Astrocyte of the hippocampus (primary cell): ENCODE measurements around the gene RLBP1.

Source experiments
- DNase-seq: peaks from one replicate; pipeline ENCODE4 v3.0.0; 2011; ENCODE audit warnings: low read depth, low spot score

RLBP1 gene

DNA sequence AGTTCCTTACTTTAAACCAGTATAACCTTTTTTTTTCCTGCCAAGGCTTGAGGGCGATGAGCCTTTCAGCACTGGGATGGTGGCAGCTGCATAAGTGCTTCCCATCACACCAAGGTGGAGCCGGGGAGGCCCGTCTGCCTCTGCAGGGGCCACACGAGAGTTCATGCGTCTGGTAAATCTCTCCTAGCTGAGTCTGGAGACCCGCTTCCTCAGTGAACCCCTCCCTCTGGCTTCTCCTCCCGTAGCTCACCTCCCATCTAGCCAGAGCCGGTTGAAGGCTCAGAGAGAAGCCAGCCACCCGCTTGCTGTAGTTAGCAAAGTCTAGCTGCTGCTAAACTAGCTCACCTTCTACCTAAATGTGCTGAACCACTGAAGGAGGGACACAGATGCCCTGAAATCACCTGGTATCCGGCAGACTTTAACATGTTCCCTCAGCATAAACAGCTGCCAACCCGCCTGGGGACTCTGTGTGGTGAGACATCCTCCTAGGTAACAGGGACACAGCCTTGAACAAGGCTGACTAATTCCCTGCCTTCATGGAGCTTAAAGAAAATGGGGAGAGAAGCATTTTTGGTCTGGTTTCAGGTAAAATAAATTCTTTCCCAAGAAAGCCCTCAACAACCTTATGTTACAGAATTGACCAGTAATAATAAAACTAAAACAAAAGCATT is 42.9 kb downstream of the RLBP1 start:
- DNase-seq: no peak

DNA sequence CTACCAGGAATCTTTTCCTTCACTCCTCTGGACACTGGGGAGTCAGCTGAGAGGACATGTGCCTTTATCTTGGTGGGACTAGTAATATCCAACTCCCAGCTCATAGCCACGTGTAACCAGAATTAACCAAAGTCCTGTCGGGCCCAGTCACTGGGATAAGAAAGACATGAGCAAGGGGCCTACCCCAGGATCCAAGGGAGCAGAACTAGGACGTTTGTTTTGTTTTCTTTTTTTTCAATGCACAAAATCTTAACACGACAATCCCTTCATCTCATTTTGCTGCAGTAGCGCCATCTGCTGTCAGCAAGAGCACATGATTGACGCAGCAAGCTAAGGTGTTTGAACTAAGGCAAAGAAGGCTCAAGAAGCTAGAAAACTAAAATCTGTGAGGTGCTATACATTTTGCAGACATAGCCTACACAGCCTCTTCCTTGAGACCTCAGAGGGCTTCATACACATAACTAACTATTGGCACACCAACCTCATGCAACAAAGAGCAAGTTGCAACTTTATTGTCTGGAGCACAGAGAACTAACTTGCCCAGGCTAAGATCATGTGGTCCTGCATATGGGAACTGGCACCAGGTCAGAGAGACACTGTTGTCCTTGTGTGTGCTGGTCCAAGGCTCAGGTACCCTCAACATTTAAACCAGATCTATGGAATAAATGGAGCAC is 43.6 kb downstream of the RLBP1 start:
- DNase-seq: peak; percentile 88

DNA sequence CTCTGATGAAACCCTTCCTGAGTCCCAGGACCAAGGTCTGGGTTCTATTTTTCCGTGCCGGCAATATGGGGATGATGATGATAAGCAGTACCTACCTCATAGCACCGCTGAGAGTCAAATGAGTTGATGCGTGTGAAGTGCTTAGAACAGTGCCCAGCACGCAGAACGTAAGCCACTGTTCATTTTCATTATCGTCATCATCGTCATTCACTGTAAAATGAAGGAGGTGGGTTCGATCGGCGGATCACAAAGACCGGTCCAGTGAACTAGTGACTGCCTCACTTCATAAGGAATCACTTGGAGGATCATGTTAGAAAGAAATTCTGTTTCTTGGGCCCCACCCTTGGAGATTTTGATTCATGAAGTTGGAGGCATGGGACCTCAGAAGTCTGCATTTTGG is 44.3 kb downstream of the RLBP1 start:
- DNase-seq: no peak

DNA sequence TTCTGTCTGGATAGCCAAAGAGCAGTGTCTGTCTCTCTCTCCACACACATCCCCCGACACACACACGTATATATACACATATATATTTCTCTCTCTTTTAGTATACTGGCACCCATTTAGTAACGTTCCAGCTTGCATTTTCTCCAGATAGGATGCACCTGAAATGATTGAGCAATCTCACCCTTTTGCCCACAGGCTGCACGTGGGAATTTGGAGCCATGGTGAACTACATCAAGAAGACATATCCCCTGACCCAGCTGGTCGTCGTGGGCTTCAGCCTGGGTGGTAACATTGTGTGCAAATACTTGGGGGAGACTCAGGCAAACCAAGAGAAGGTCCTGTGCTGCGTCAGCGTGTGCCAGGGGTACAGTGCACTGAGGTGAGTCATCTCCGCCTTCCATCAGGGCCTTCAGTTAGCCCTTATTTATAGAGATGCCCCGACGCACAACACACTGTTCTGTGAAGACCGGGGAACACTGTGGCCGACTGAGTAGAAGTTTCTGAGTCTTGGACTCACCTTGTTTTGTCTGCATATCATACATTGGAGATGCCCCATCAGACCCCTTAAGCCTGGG is 45.7 kb downstream of the RLBP1 start:
- DNase-seq: no peak

DNA sequence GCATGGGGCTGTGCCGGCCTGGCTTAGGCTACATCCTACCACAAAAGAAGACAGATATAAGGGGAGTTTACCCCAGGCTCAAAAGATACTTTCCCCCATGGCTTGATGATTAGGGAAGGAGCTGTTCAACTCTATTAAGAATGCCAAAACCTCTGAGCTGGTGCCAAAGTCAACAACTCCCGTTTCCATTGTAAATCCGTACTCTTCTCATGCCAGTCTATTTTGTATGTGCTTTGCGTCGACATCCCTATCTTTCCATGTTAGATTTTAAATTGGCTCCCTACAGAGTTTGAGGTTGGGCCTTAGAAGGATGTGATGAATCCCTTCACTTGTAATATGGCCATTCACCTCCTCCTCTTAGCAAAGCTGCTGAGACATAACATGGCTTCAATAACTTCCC is 46.9 kb downstream of the RLBP1 start:
- DNase-seq: peak; percentile 66

DNA sequence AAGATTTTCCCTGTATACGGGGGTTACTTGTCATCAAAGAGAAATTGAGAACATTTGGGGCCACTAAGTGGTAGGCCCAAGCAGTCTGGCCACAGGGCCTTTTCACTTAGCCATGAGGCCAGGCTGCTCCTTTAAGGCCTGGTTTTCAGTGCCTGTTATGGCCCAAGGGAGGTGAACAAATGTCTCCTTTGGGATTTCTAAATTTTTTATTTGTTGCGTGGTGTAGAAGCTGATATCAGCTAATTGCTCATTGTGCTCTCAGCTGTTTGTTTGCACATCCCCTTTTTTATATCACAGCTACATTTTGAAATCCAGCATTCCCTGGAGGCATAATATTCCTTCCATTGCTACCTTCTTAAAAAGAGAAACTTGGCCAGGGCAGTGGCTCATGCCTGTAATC is 48.5 kb downstream of the RLBP1 start:
- no peak for DNase-seq

DNA sequence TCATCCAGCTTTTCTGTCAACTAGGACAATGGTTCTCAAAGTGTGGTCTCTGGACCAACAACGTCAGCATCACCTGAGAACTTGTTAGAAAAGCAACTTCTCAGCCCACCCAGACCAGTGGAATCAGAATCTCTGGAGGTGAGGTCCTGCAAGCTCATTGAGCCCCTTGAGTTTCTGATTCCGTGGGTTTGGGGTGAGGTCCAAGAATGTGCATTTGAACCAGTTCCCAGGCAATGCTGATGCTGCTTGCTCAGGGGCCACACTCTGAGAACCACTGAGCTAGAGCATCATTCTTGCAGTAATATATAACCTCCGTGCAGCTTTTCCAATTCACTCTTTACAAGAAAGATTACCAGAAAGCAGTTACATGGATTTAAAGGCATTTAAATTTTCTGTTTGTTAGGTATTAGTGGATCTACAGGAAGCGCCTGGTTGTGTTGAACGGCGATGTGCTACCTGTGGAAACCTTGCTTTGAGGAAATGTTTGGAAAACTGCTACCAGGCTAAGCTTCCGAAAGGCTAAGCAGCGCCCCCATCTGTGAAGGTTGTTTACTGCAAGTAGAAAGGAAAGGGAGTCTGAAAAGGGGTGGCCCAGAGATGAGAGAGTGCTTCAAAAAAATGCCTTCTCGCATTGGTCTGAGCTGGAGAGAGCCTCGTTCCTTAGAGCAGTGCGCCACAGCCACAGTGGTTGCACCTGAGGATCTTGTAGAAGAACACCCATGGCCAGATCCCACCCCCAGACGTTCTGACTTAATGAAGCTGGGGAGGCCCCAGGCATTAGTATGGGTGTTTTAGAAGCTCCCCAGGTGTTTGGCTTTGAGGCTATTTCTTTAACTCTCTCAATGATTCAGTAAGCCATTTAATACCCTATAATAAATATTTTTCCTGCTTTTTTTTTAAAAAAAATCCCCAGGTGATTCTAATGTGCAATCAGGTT is 50.0 kb downstream of the RLBP1 start:
- DNase-seq: peak; percentile 52

DNA sequence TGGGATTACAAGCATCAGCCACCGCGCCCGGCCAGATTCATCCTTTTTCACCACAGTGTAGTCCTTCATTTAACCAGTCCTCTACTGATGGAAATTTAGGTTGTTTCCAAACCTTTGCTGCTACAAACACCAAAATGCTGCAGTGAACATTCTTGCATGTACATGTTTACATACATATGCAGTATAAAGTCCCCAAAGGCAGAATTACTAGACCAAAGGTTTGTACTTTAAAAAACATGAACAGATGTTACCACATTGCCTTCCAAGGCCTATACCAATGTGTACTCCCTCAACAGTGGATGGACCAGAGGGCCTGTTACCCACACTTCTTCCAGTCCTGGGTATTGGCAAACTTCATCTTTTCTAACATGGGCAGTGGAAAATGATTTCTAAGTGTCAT is 51.0 kb downstream of the RLBP1 start:
- no peak for DNase-seq

DNA sequence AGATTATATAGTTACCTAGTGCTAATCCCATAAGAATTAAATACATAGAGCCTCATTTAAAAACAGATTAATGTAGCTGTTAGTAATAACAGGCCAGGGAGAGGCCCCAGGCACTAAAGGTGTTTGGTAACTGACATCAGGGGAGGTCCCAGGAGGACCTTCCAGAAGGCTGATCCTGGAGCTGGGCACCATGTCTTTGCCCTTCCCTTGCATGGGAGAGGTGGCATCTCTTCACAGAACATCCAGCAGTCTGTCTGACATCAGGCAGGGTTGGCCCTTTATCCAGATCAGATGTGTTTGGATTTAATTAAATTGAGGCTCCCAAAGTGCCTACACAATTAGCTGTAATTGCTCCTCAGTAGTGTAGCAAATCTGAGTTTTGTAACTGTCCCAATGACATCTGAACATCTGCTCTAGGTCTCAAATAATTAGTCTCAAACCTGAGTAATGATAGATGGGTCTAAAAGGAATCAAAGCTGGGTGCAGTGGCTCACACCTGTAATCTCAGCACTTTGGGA is 53.0 kb downstream of the RLBP1 start:
- DNase-seq: no peak

DNA sequence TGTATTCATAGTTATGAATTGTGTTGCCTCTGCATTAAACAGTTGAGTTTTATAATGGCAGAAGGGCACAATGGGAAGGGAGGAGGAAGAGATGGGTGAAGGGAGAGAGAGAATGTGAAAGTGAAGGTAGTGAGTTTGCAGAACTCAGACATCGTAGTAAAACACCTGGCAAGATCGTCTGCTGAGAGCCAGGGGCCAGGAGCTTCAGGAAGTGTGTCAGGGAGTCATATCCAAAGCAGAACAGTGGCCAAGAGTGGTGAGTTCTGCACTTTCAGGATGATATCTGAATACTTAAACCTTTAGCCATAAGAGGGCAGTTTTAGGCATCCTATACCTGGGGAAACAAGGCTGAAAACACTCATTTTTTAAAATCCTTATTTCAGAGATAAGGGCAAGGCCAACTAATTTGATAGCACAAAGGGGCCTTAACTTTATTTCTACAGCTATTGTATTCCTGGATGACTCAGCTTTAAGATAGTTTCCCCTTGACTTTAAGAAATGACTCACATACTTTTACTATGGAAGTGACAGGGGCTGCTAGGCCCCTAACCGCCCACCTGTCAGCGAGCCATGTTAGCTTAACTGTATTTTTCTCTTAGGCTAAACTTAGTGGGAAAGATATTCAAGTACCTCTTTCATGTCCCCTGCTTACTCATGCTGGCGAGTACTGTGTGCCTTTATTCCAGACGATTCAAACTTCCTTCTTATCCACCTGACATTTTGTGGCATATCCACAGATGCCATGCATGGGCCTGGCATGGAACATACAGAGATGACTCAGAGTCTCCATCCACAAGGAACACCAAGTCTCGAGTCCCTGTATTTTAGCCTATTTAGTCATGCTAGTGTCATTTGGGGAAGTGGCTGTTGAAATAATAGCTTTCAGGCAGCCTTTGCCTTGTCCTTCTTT is 53.9 kb downstream of the RLBP1 start:
- peak; percentile 81 for DNase-seq

DNA sequence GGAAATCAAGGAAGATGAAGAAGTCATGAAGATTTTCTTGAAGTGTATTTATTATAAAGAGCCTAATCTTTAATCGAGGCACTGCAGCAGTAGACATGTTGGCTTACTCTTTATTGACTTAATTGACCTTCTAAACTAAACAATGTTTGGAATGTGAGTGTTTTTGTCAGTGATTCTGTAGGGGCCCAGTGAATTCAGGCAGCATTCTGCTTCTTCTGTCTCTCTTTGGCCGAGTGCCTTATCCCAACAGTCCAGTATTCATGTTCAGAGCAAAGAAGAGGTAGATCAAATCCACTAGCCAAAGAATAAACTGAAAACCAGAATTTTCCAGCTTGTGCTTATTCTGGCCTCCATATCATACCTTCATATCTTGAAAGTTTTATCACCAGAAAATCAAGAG is 55.7 kb downstream of the RLBP1 start:
- DNase-seq: peak; percentile 63

DNA sequence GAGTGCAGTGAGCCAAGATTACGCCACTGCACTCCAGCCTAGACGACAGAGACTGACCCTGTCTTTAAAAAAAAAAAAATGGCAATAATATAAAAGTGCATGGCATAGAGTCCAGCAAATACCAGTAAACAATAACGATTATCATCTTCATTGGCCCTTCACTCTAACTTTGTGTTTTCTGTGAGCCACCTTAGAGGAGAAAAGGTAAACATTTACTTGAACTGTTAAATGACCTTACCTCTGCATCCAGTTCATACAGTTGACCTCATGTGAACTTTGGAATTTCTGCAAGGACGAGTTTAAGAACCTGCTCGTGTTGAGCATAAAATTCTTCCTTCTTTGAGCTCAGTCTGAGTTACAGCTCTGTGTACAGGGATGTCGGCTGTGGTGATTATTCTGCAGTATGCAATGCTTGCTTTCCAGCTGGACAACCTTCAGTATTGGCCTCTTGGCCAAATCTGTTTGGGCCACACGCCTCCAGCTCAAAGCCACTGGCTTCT is 56.6 kb downstream of the RLBP1 start:
- DNase-seq: peak; percentile 39

DNA sequence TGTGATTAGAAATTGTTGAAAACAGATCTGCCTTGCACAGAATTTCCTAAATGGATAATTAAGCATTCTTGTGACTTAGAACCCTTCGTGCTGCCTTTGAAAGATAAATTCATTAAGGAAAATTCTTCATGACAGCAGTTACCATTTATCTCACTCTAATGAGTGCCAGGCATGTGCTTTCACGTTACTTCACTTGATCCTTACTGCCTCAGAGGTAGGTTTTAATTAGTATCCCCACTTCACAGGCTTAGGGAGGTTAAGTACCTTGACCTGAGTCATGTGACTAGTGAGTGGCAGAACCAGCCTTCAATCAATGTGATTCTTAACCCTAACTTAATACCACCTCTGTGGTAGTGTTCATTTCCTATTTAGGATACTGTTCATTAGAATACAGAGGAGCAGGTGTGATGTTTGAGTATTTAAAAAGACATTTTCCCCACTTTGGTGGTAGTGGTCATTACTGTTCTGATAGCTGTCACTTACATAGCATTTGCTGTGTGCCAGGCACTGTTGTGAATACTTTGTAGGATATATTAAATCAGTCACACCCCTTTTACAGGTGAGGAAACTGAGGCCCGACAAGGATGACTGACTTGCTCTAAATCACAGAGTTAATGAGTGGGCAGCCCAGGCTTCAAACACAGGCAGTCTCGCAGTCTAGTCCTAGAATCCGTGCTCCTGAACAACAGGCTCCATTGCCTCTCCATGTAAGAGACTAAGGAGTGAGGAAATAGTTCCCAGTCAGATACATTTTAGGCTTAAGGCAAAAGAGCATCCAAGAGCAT is 57.9 kb downstream of the RLBP1 start:
- no peak for DNase-seq

DNA sequence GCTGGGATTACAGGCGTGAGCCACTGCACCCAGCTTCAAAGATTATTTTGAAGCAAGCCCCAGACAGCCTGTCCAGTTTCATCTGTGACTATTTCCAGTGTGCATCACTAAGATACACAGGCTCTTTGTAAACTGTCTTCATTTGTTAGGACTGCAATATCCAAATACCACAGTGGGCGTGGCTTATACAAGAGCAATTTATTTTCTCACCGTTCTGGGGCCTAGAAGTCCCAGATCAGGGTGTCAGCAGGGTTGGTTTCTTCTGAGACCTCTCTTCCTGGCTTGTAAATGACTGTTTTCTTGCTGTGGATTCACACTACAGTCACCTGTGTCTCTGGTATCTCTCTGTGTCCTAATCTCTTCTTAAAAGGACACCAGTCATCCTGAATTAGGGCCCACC is 59.7 kb downstream of the RLBP1 start:
- no peak for DNase-seq
